GM21825 (cell line): ENCODE measurements around the gene SH3PXD2A.
"Not testable (repeated sequence)": the region's sequence is repeated elsewhere in the genome, so short reads cannot be mapped to it uniquely, and the experiment has no call there.

Experiments
- ATAC-seq: cut with Tn5 transposase; IDR thresholded peaks from one replicate; pipeline ENCODE4 v1.9.1; 2021; ENCODE audit warnings: mild to moderate bottlenecking, moderate library complexity; ENCODE audit not compliant: unreplicated experiment

SH3PXD2A gene

DNA sequence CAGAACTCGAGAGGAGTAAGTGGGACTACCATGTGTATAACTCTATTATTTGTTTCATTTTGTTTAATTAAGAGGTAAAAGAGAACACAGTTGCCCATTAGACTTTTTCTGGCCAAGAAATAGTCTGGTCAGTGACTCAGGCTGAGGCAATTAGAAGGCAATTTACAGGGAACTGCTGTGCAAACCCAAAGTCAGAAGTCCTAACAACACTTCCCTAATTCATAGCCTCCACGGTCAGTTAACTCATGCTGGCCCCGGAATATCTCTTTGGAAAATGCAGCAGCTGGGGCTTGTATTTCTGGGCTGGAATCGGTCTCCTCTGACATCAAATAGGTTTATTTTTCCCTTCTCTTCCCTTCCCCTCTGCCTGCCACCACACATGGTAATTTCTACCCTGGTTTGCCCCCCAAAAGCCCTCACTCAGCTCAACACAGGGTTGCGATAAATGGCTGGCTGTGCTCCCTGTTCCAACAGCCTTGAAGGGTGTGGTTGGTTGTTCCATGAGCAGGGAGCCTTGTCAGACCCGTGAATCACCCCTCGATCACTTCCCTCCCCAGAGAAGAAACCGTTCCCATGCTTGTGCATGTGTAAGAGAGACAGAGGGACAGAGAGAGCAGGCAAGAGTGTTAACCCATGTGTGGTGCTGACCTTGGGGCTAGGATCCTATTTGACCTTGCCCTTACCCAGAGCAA is 5.3 kb downstream of the SH3PXD2A start:
- ATAC-seq: no peak

DNA sequence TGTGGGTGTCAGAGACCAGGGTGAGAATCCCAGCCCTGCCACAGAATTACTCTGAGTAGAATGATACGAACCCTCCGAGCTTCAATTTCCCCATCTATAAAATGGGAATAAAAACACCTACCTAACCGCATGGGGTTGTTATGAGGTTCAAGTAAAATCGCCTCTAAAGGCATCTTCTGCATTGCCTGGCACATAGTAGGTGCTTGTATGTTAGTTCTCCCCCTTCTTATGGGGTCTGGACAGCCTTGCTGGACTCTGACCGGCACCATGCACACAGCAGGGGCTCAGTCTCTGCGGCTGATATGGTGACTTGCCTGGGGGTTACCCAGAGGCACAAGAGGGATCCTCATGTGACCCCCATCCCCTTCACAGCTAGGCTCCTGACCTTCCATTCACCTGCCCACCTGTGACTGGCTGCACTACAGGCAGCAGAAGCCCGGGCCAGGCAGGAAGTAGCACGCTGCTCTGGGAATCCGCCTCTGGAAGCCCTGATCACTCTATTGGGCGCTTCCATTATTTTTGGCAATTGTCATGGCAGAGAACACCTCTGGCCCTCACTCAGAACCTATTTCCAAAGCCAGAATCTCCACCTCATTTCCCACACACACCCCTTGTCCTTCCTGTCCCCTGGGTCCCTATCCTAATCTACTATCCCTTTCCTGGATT is 6.0 kb downstream of the SH3PXD2A start:
- no peak for ATAC-seq

DNA sequence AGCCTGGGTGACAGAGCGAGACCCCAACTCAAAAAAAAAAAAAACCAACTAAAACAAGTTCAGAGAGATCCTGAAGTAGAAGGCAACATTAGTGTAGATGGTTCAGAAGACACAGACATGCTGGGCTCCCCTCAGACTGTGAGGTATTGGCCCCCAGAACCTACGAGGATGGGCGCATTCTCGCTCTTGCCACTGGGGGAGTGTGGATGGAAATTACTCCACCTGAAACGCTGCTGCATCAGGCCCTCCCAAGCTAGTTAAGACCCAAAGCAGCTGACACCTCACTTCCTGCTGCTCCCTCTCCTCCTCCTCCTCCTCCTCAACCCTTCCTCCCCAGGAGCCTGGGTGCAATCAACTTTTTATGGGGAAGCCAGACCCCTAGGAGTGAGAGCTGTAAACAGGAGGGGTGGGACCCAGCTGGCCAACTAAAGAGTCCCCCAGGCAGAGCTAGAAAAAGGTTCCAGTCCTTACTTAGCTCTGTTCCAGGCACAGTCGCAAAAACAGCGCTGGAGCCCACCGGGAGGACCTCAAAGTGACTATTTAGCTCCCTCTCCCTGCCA is 7.4 kb downstream of the SH3PXD2A start:
- no peak for ATAC-seq

DNA sequence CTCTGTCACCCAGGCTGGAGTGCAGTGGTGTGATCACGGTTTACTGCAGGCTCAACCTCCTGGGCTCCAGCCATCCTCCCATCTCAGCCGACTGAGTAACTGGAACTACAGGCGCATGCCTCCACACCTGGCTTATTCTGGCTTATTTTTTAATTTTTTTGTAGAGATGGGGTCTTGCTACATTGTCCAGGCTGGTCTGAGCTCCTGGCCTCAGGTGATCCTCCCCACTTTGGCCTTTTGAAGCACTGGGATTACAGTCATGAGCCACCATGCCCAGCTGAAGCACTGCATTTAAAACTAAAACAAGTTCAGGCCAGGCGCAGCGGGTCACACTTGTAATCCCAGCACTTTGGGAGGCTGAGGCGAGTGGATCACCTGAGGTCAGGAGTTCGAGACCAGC is 8.0 kb downstream of the SH3PXD2A start:
- ATAC-seq: no peak

DNA sequence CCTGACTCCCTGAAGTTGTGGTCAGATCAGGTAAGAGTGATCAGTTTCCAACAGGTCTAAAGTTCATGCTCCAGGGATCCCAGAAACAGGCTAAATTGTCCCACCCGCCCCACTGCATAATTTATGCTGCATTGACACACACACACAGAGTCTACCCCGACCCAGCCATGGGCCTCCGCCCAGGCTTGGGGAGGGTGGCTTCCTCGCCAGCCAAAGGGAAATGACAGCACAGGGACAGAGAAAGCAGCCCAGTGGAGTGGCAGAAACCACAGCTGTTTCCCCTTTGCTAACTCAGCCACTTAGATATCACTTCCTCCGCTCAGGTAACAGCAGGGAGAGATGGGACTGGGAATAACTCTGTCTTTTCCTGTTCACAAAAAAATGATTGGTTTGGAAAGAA is 9.4 kb downstream of the SH3PXD2A start:
- peak; percentile 85 for ATAC-seq

DNA sequence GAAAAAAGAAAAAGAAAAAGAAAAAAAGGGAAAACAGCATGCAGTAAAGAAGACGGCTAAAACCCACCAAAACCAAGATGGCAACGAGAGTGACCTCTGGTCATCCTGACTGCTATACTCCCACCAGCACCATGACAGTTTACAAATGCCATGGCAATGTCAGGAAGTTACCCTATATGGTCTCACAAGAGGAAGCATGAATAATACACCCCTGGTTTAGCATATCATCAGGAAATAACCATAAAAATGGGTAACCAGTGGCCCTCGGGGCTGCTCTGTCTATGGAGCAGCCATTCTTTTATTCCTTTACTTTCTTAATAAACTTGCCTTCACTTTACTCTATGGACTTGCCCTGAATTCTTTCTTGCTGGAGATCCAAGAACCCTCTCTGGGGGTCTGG is 10.0 kb downstream of the SH3PXD2A start:
- not testable (repeated sequence) for ATAC-seq

DNA sequence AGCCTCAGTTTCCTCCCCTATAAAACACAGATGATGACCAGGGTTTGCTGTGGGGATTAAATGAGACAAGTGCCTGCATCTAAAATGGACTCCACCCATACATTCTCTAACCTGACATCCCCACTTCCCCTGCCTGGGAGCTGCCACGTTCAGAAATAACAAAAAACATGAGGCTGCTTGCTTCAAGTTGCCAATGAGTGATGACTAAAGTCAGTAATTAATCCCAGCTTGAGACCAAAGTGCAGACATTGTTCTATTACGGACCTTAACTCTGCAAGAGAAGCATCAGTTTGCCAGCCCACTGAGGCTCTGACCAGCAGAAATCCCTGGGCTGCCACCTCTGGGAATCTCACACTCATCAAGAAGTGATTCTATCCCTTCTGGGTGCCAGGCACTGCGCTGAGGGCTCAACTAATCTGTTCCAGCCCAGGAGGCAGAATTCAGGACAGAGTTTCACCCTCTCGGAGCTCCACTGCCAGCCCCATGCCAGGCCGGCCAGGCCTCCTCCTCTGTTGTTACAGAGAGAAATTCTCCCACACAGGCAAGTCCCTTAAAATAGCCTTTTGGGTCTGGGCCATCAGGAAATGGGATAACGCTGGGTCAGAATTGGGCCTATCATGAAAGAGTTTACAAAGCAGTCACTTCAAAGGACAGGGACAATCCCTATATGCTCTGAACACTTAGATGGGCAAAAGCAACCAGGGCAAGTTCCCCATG is 11.4 kb downstream of the SH3PXD2A start:
- ATAC-seq: no peak

DNA sequence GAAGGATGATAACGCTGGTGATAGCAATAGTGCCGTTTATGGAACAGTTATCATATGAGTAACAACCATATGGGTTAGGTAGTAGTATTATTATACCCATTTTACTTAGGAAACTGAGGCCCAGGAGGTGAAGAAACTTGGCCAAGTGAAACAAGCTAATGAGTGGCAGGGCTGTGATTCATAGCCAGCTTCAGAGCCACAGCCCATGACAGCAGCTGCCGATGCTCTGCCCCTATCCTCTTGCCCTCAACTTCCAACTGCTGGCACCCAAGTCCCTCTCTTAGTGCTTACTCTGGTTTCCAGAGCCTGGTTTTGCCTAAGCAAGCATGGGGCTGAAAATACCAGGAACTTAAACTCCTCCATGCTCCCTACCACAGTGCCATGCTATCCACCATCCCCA is 12.3 kb downstream of the SH3PXD2A start:
- no peak for ATAC-seq

DNA sequence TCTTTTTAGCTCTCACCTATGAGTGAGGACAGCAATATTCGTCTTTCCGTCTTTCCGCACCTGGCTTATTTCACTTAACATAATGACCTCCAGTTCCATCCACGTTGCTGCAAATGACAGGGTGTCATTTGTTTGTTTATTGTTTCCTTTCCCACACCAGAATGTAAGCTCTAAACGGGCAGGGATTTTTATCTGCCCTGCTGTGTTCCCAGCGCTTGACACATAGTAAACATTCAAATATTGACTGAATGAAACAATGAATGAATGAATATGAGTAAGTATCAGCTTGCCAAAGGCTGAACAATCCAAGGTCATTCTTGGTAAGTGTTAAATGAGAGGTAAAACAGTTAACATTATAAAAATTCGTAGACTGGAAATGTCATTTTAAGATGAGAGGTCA is 12.8 kb downstream of the SH3PXD2A start:
- no peak for ATAC-seq

DNA sequence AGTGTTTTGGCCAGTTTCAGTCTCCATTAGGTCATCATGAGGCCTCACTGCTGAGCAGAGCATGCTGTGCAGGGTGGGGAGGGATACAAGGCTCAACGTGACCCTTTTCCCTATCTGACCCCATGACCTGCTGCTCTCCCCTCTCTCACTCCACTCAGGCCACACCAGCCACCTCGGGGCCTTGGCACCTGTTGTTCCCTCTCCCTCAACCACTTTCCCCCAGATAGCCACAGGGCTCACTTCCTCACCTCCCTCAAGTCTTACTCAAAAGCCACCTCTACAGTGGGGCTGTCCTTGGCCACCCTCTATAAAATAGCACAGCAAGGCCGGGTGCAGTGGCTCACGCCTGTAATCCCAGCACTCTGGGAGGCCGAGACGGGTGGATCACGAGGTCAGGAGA is 13.9 kb downstream of the SH3PXD2A start:
- no peak for ATAC-seq

DNA sequence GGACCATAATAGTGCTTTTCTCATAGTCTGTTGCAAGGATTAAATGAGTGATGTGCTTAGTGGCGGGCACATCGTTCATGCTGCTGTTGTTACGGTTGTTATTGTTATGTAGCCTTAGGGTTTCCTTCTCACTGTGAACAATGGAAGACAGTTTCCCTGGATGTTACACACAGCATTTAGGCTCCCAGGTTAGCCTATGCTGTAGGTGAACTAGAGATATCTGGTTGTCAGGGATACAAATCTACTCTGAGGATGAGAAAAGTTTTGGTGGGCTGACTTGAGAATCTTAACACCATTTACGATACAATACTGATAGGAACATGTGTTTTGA is 14.7 kb downstream of the SH3PXD2A start:
- ATAC-seq: no peak

DNA sequence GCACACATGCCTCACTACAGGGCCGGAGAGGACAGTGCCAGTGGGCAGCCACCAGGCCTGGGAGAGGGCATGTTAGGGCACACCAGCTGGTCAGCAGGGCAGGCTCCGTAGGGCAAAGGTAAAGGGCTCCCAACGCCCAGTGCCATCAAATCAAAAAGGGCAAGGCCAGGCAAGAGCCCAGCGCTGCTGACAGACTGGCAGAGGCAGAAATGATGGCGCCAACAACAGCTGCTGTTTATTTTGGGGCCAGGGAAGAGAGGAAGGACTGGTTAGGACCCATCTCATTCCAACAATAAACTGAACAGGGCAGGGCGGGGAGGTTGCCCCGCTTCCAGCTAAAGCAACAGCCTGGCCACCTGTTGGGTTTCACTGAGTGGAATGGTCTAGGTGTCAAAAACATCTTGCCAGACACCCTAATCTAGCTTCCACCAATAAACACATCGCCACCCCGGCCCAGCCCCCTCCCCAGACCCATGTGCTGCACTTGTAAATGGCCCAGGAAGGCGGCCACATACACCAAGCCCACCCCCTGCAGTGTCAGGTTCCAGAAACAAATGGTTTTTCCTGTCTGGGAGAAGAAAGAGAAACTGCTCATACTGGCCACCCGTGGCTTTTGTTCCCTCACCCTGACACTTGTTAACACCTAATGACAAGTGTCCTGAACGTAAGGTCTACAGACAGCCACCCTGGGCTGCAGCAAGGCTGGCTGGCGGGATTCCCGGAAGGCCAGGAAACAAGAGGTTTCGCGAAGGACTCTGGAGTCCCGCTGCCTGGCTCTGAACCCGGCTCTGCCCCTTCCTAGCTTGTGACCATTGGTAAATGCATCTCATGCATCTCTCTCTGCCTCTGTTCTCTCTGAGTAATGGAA is 15.3 kb downstream of the SH3PXD2A start:
- ATAC-seq: no peak

DNA sequence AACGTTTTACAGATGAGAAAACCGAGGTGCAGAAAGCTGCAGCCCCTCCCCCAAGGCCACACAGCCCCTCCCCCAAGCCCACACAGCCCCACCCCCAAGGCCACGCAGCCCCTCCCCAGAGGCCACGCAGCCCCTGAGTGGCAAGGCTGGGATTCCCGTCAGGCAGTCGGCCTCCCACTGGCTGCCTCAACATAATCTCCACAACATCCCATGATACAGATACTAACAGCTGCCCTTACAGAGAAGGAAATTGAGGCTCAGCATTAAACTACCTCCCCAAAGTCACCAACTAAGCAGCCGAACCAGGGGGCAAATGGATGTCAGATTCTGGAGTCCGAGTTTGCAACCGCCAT is 15.9 kb downstream of the SH3PXD2A start:
- no peak for ATAC-seq

DNA sequence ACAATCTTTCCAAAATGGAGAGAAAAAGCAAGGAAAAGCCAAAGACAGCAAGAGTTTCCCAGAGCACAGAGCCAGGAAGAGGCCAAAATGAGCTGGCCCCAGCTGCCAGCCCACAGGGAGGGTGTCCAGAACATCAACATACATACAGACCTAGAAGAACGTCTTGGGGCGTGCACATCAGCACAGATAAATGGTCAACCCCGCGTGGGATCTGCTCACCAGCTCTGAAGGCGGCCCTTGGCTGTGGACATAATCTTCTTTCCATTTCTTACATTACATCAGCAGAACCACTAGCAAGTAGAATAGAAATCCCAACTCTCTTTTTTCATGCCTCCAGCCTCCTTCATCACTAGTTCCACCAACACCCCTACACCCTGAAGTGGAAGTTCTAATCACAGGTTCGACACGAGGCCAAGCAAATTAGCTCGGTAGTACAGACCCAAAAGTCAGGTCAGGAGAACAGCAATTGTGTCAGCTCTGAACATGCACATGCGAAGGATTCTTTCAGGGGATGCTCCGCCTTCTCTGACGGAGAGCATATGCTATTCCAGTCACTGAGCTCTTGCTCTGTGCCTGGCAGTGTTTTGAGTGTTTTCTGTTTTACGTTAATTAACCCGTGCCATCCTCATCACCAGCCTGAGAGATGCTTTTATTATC is 16.4 kb downstream of the SH3PXD2A start:
- no peak for ATAC-seq

DNA sequence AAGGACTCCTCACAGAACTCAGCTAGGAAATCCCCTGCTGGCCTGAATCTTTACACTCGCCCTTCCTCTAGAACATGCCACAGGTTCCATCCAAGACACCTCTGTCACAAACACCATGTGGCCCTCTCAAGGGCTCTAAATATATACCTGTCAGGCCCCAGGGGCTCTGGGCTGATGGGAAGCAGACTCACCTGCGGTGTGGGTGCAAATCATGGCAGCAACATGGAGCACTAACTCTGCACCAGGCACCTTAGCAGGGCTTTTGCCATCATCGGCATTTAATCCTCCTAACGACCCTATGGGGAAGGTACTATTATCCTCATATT is 17.3 kb downstream of the SH3PXD2A start:
- no peak for ATAC-seq

DNA sequence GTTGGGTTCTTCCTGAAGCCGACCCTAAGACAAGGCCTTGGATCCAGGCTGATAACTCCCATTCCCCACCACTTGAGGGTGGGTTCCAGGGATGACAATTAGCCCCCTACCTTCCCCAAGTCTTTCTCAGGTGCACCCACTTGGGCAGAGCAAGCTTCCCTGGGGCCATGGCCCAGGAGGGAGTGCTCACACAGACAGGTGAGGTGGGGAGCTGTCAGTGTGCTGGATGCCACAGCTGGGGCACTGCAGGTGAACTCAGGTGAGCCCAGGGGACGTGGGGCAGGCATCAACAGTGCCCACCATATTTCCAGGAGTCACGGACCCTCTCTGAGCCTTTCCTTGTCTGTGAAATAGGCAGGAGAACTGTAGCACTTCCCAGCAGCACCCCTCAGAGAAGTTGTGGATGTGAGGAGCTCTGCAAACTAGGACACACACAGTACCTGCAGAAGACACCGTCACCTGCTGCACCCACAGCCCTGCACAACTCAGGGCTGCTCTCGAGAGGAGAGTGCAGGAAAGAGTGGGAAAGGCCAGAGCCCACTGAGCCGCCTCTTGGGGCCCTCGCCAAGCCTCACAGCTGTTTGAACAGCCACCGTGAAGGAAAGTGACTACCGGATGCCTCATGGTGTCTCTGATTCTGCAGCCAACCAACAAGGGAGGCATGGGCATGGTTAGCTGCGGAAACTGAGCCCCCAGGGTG is 17.9 kb downstream of the SH3PXD2A start:
- ATAC-seq: no peak

DNA sequence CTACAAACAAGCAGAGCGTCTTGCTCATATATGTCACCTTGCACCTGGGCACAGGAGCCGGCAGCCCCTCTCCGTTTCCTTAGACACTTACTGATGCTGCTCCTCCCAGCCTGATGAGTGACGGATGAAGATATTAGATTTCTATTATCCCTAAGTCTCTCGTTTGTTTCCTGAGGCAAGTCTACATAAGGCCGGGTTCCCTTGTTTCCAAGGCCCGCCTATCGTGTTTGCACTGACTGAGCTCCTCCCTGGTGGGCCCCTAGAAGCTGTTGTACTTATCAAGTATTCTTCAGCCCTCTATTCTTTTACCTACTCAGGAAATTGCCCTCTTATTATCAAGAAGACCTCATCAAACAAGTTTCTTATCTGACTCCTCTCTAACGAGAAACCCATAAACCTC is 18.5 kb downstream of the SH3PXD2A start:
- no peak for ATAC-seq

DNA sequence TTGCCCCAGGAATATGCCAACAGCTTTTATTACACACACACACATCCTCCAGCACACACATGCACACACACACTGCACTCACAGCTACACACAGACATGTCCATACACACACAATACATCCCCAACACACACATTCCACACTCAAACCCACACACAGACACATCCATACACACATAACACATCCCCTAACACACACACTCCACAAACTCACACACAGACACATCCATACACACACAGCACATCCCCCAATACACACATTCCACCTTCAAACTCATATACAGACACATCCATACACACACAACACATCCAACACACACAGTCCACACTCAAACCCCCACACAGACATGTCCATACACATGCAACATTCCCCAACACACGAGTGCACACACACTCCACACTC is 19.1 kb downstream of the SH3PXD2A start:
- no peak for ATAC-seq

DNA sequence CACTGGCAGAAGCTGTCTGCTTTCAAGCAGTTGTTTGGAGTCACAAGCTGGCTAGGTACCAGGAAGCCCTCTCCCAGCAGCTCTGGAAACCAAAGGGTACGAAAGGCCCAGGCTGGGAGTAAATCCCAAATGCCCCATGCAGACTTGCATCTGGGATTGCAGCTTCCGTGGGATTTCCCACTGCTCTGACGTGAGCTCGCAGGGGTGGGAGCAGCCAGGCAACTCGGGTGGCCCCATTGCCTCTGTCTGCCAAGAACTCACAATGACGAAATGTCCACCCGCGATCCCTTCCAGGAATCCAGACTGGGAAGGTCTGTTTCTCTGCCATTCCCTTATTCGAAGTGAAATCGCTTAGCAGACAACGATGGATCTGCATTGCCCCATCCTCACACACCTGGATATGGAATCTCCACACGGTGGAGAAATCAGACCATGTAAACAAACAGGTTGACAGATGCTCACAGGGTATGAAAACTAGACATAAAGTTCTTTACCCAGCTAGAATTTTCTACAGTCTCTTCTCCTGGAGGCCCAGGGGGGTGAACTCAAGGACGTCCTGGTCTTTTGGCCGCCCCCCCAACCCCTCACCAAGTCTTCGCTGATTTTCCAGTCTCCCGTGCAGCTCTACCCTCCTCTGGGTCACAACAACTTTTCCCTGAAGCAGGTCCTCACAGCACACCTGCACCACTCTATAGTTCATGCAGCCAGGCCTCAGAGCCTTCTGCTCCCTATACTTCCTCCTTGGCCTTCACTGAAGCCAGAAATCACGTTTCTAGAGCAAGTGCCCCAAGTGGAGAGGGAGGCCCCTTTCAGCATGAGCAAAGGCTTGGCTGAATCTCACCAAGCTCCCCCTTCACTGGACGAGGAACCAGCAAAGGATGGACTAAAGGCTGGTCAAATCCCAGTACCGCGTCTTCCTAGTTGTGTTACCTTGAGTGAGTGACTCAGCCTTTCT is 20.0 kb downstream of the SH3PXD2A start:
- ATAC-seq: no peak
